Endothelial cell of umbilical vein (primary cell): Measurements from ENCODE around the gene ARL3. TPM values are rescaled to one million over a fixed set of nuclear protein-coding genes. Genes with fewer than 3 reads are reported as not detected.

Experiments
- BruUV-seq: library from RNA; stranded (reverse); fragments of 400-500 nt; replicated peaks from 2 replicates; lab custom pipeline; 2021; lab: Mats Ljungman, UMichigan
- CTCF ChIA-PET: fragments of 300-600, 350-600 bp; sonication (Branson Sonifier 250); formaldehyde crosslinking; loops from one replicate; lab custom pipeline; 2021; ENCODE audit warnings: antibody characterized with exemption, inconsistent platforms; lab: Charles Lee
- POLR2A ChIA-PET: fragments of 300-600, 350-600 bp; sonication (Branson Sonifier 250); formaldehyde crosslinking; loops from one replicate; lab custom pipeline; 2021; ENCODE audit warnings: antibody characterized with exemption, inconsistent platforms; lab: Charles Lee
- DNase-seq: peaks from one replicate; pipeline ENCODE4 v3.0.0-alpha.2; 2011; ENCODE audit warnings: low read depth, low spot score
- FAIRE-seq: peaks from 2 replicates; lab custom pipeline; 2011; peaks lifted over from hg19 to GRCh38; lab: Jason Lieb, UNC
- H2AFZ ChIP-seq: 2 replicates; pipeline ENCODE4 v1.6.0; 2012; ENCODE audit warnings: low read depth, low read length, control low read depth, inconsistent platforms
- H3K27ac ChIP-seq: 2 replicates; pipeline ENCODE4 v1.5.1; 2011; ENCODE audit warnings: low read depth, mild to moderate bottlenecking, control low read depth, low read length, moderate library complexity; ENCODE audit not compliant: insufficient read depth
- H3K27me3 ChIP-seq, 2 experiments: 2 replicates each; pipeline versions ENCODE4 v1.6.0 to v1.6.1; 2011; ENCODE audit warnings: low read length in 2 of 2, mixed read lengths in 1 of 2; ENCODE audit not compliant: control insufficient read depth in 2 of 2, insufficient read depth in 2 of 2
- H3K36me3 ChIP-seq, 2 experiments: 2 replicates in 1 of 2; 3 replicates in 1 of 2; pipeline ENCODE4 v1.5.1; 2011; ENCODE audit warnings: low read length in 2 of 2, mild to moderate bottlenecking in 1 of 2, moderate library complexity in 1 of 2; ENCODE audit not compliant: control insufficient read depth in 2 of 2, insufficient read depth in 2 of 2; ENCODE audit errors: extremely low read depth in 1 of 2
- H3K4me1 ChIP-seq: 3 replicates; pipeline ENCODE4 v1.5.1; 2011; ENCODE audit warnings: mild to moderate bottlenecking, low read length; ENCODE audit not compliant: control insufficient read depth, insufficient read depth; ENCODE audit errors: extremely low read depth
- H3K4me2 ChIP-seq: 2 replicates; pipeline ENCODE4 v1.6.1; 2011; ENCODE audit warnings: low read length, control low read depth, mixed read lengths; ENCODE audit not compliant: insufficient read depth
- H3K4me3 ChIP-seq, 3 experiments: fragments of 200-600 bp in 1 of 3; sonication (generic), shearing (Covaris generic) in 1 of 3; replicated peaks in 1 of 3; 2 replicates each; pipeline ENCODE4 v1.5.1; 2011 to 2016; ENCODE audit warnings: control low read depth in 3 of 3, low read length in 3 of 3, mild to moderate bottlenecking in 2 of 3, inconsistent platforms in 1 of 3, low read depth in 1 of 3, moderate library complexity in 1 of 3; ENCODE audit not compliant: insufficient read depth in 1 of 3
- H3K79me2 ChIP-seq: 2 replicates; pipeline ENCODE4 v1.6.0; 2012; ENCODE audit warnings: low read length, inconsistent platforms; ENCODE audit not compliant: control insufficient read depth, insufficient read depth
- H3K9ac ChIP-seq: replicated peaks from 2 replicates; pipeline ENCODE3; 2011; ENCODE audit warnings: low read length, control low read depth; ENCODE audit not compliant: insufficient read depth; ENCODE audit errors: extremely low read depth
- H3K9me1 ChIP-seq: replicated peaks from 3 replicates; pipeline ENCODE4 v1.6.0; 2011; ENCODE audit warnings: mild to moderate bottlenecking, low read length; ENCODE audit not compliant: control insufficient read depth, insufficient read depth; ENCODE audit errors: extremely low read depth
- H3K9me3 ChIP-seq: replicated peaks from 2 replicates; pipeline ENCODE4 v1.5.1; 2012; ENCODE audit warnings: low read length, inconsistent platforms; ENCODE audit not compliant: control insufficient read depth, insufficient read depth
- H4K20me1 ChIP-seq: replicated peaks from 2 replicates; pipeline ENCODE3; 2011; ENCODE audit warnings: mild to moderate bottlenecking, low read length; ENCODE audit not compliant: control insufficient read depth, insufficient read depth; ENCODE audit errors: extremely low read depth
- CTCF ChIP-seq, 2 donors: IDR thresholded peaks; 1 replicate in 1 of 2; 2 replicates in 1 of 2; pipeline ENCODE4 v1.5.1; 2011; ENCODE audit warnings: low read length in 2 of 2, mild to moderate bottlenecking in 2 of 2, moderate library complexity in 2 of 2, control low read depth in 1 of 2, inconsistent platforms in 1 of 2, low read depth in 1 of 2; ENCODE audit not compliant: insufficient read depth in 1 of 2; ENCODE audit errors: extremely low read depth in 1 of 2
- EZH2 ChIP-seq: IDR thresholded peaks from 2 replicates; pipeline ENCODE4 v1.6.1; 2012; ENCODE audit warnings: borderline replicate concordance, low read depth, mild to moderate bottlenecking, moderate library complexity, low read length, inconsistent platforms; ENCODE audit not compliant: severe bottlenecking
- FOS ChIP-seq: IDR thresholded peaks from 2 replicates; pipeline ENCODE4 v1.6.1; 2011; ENCODE audit warnings: mild to moderate bottlenecking, low read length, moderate library complexity, borderline replicate concordance; ENCODE audit not compliant: insufficient read depth
- GATA2 ChIP-seq: IDR thresholded peaks from 2 replicates; pipeline ENCODE4 v1.7.0; 2011; ENCODE audit warnings: low read depth, mild to moderate bottlenecking, moderate library complexity, mixed read lengths, low read length; ENCODE audit not compliant: insufficient read length, insufficient read depth
- JUN ChIP-seq: IDR thresholded peaks from 2 replicates; pipeline ENCODE4 v1.6.1; 2011; ENCODE audit warnings: borderline replicate concordance, low read depth; ENCODE audit not compliant: insufficient read length, insufficient read depth
- MAX ChIP-seq: IDR thresholded peaks from 2 replicates; pipeline ENCODE4 v1.6.1; 2011; ENCODE audit not compliant: insufficient read depth, insufficient read length
- MYC ChIP-seq: IDR thresholded peaks from one replicate; pipeline ENCODE4 v1.6.1; 2011; ENCODE audit warnings: mild to moderate bottlenecking, low read depth, low read length
- POLR2A ChIP-seq: IDR thresholded peaks from 2 replicates; pipeline ENCODE4 v1.6.1; 2012; ENCODE audit warnings: low read depth, mild to moderate bottlenecking, control low read depth, low read length
- POLR2AphosphoS5 ChIP-seq: IDR thresholded peaks from 2 replicates; pipeline ENCODE4 v1.6.1; 2012; ENCODE audit warnings: low read depth, mild to moderate bottlenecking, control low read depth, low read length, moderate library complexity; ENCODE audit not compliant: insufficient read depth
- dilution Hi-C: fragments of 300-500 bp; cut with MboI; formaldehyde crosslinking; loops from one replicate; pipeline ENCODE4 v1.15.0; 2019; ENCODE audit warnings: low sequenced_read_pairs; ENCODE audit not compliant: extremely low pct_ligation_motif_present
- intact Hi-C: fragments of 100-400 bp; cut with micrococcal nuclease; formaldehyde crosslinking; loops from one replicate; pipeline ENCODE4 v1.10.0; 2022
- polyA plus RNA-seq, 4 experiments: library from polyadenylated mRNA; depleted of rRNA in 3 of 4; stranded (reverse) in 3 of 4; unstranded in 1 of 4; fragments of >200 nt; gene quantifications; 2 replicates each; pipeline versions ENCODE4 v1.2.1 to v1.2.3, GENCODE V29; 2011 to 2012; ENCODE audit warnings: missing spikeins in 1 of 4
- total RNA-seq: library from RNA; stranded (reverse); gene quantifications from 2 replicates; pipeline ENCODE4 v1.2.3, GENCODE V29; 2021

Gene ARL3
- total and polyA plus RNA-seq, 2 donors (not counting 3 experiments of a cell fraction or from before 2014, with no cell fraction given) = 6.6 to 11.0 TPM

- Histone ChIP-seq H3K27ac (no peak overlapping the region), H3K79me2 (no peaks in the 10 kb centered on the region), H3K36me3 (no peaks in the 10 kb centered on the region), H3K9ac (no peak overlapping the region), H3K9me3 (no peaks in the 10 kb centered on the region), H3K27me3 (no peaks in the 10 kb centered on the region), H3K4me2 (no peak overlapping the region), H2AFZ (peak overlapping the region; percentile 30), H3K9me1 (no peaks in the 10 kb centered on the region), H4K20me1 (no peaks in the 10 kb centered on the region), H3K4me1 (peaks cover under 1% of the 10 kb centered on the region), H3K4me3 (no peak overlapping the region)
- TF ChIP-seq POLR2AphosphoS5 (no peak), CTCF (IDR thresholded peaks at IDR 0.05; ENCODE audit: extremely low read depth in 1 of 2, insufficient read depth in 1 of 2, low read depth in 1 of 2, low read length in 2 of 2) (peak; percentile 77 to 94)
- dilution Hi-C loops = no loop called here
- no TSS peak for BruUV-seq
- FAIRE-seq = peak; percentile 88
- intact Hi-C loops = loop anchor here (1.0 to 2.0 kb wide), 2 partner anchors 34 to 222 kb away; no protein-coding TSS in a partner anchor
- POLR2A ChIA-PET = no interaction called here
- CTCF ChIA-PET = interaction anchor here (0.6 to 8.1 kb wide), 20 partner anchors 9 to 376 kb away, joined by 3 to 75 read pairs (median 4); partner anchors contain the start of genes ARL3 and AS3MT
- DNase-seq = peak; percentile 68
Measured at GRCh38 chr10:102678842-102679289, 35.3 kb downstream of the ARL3 start.

DNA sequence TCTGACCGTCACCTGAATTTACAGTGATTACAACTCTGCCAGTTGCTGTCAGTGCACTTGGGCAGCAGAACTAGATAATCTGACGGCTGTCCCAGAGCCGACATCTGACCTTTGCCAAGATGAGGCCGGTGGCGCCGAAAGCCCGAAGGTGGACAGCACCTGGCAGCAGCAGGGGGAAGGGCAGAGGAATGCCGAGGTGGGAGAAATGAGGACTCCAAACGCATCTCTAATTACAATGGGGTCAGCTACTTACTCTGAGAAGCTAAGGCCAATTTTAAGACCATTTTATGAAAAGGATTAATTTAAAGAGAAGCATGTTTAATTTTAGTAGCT, 36.2 kb downstream of the ARL3 start:
- H3K79me2 ChIP-seq = no peaks in the 10 kb centered on the region
- intact Hi-C loops (loop anchor here (2.0 kb wide), 1 partner anchor 35 kb away; no protein-coding TSS in a partner anchor), dilution Hi-C loops (no loop called here)
- peaks cover 5% of the 10 kb centered on the region for H3K4me1 ChIP-seq
- POLR2A ChIA-PET = no interaction called here
- FAIRE-seq (no peak), DNase-seq (no peak)
- H3K4me3 ChIP-seq = no peak overlapping the region
- H3K9me1 ChIP-seq = no peaks in the 10 kb centered on the region
- H3K9me3 ChIP-seq = no peaks in the 10 kb centered on the region
- H3K27me3 ChIP-seq = no peaks in the 10 kb centered on the region
- no peaks in the 10 kb centered on the region for H4K20me1 ChIP-seq
- BruUV-seq = no TSS peak
- H3K36me3 ChIP-seq = no peaks in the 10 kb centered on the region
- TF ChIP-seq GATA2 (no peak), POLR2AphosphoS5 (no peak), EZH2 (no peak), JUN (no peak), CTCF (IDR thresholded peaks at IDR 0.05; ENCODE audit: extremely low read depth in 1 of 2, insufficient read depth in 1 of 2, low read depth in 1 of 2, low read length in 2 of 2) (no peak), MYC (no peak), MAX (no peak), FOS (no peak), POLR2A (no peak)
- no peak overlapping the region for H3K27ac ChIP-seq
- CTCF ChIA-PET = interaction anchor here (0.6 to 8.1 kb wide), 15 partner anchors 8 to 377 kb away, joined by 3 to 75 read pairs (median 7); partner anchors contain the start of genes ARL3 and SUFU
- H3K4me2 ChIP-seq = no peak overlapping the region
- H3K9ac ChIP-seq = no peak overlapping the region
- no peak overlapping the region for H2AFZ ChIP-seq
